ENCODE measurements around the gene LRMDA. TPM values are rescaled to one million over a fixed set of nuclear protein-coding genes. Genes with fewer than 3 reads are reported as not detected.

LRMDA gene
- total and polyA plus RNA-seq, 2 donors (not counting 3 experiments of a cell fraction or from before 2014, with no cell fraction given), result 9.7 to 18.0 TPM

- no peaks in the 10 kb centered on the region for H3K36me3 ChIP-seq (ENCODE audit: control insufficient read depth in 2 of 2, extremely low read depth in 1 of 2, insufficient read depth in 2 of 2, low read length in 2 of 2)
- no peak overlapping the region for H2AFZ ChIP-seq (ENCODE audit: low read depth, low read length)
- FAIRE-seq (no peak), DNase-seq (ENCODE audit: low read depth, low spot score) (no peak)
- TF ChIP-seq POLR2AphosphoS5 (IDR thresholded peaks at IDR 0.05; ENCODE audit: insufficient read depth, low read depth, low read length) (no peak), FOS (IDR thresholded peaks at IDR 0.05; ENCODE audit: borderline replicate concordance, insufficient read depth, low read length) (no peak), JUN (IDR thresholded peaks at IDR 0.05; ENCODE audit: borderline replicate concordance, insufficient read depth, insufficient read length, low read depth) (no peak), POLR2A (IDR thresholded peaks at IDR 0.05; ENCODE audit: low read depth, low read length) (no peak), MAX (IDR thresholded peaks at IDR 0.05; ENCODE audit: insufficient read depth, insufficient read length) (no peak), MYC (IDR thresholded peaks at IDR 0.05; ENCODE audit: low read depth, low read length) (no peak), GATA2 (IDR thresholded peaks at IDR 0.05; ENCODE audit: insufficient read depth, insufficient read length, low read depth, low read length) (no peak), CTCF (IDR thresholded peaks at IDR 0.05; ENCODE audit: extremely low read depth in 1 of 2, insufficient read depth in 1 of 2, low read depth in 1 of 2, low read length in 2 of 2) (no peak), EZH2 (IDR thresholded peaks at IDR 0.05; ENCODE audit: borderline replicate concordance, low read depth, low read length, severe bottlenecking) (no peak)
- no peaks in the 10 kb centered on the region for H3K79me2 ChIP-seq (ENCODE audit: control insufficient read depth, insufficient read depth, low read length)
- no peak overlapping the region for H3K9ac ChIP-seq (replicated peaks; ENCODE audit: extremely low read depth, insufficient read depth, low read length)
- no peak overlapping the region for H3K4me3 ChIP-seq (replicated peaks in 1 of 3; ENCODE audit: insufficient read depth in 1 of 3, low read depth in 1 of 3, low read length in 3 of 3)
- H3K27me3 ChIP-seq (ENCODE audit: control insufficient read depth in 2 of 2, insufficient read depth in 2 of 2, low read length in 2 of 2), result no peaks in the 10 kb centered on the region
- dilution Hi-C loops (cut with MboI; ENCODE audit: extremely low pct_ligation_motif_present, low sequenced_read_pairs) (no loop called here), intact Hi-C loops (cut with micrococcal nuclease) (no loop called here)
- no peak overlapping the region for H3K4me2 ChIP-seq (ENCODE audit: insufficient read depth, low read length)
- H3K4me1 ChIP-seq (ENCODE audit: control insufficient read depth, extremely low read depth, insufficient read depth, low read length), result no peaks in the 10 kb centered on the region
- H3K27ac ChIP-seq (ENCODE audit: insufficient read depth, low read depth, low read length), result no peak overlapping the region
- BruUV-seq (replicated peaks), result no TSS peak
- no peaks in the 10 kb centered on the region for H3K9me1 ChIP-seq (replicated peaks; ENCODE audit: control insufficient read depth, extremely low read depth, insufficient read depth, low read length)
- H3K9me3 ChIP-seq (replicated peaks; ENCODE audit: control insufficient read depth, insufficient read depth, low read length), result no peaks in the 10 kb centered on the region
- CTCF ChIA-PET, result no interaction called here
- POLR2A ChIA-PET, result no interaction called here
- no peaks in the 10 kb centered on the region for H4K20me1 ChIP-seq (replicated peaks; ENCODE audit: control insufficient read depth, extremely low read depth, insufficient read depth, low read length)
Measured at GRCh38 chr10:76257816-76258215, 826.4 kb downstream of the LRMDA start.
